Measurements from ENCODE around the gene RAB11FIP4.

The RAB11FIP4 gene

GRCh38 chr17:31381165-31381668, 10.3 kb upstream of the RAB11FIP4 start:
- no peak for TF ChIP-seq SIN3A (IDR thresholded peaks at IDR 0.05; ENCODE audit: borderline replicate concordance, insufficient read depth, low read length)
- TF ChIP-seq POLR2AphosphoS5 (IDR thresholded peaks at IDR 0.05; ENCODE audit: low read depth, low read length): no peak
- no peak for TF ChIP-seq TAF1 (IDR thresholded peaks at IDR 0.05; ENCODE audit: borderline replicate concordance, insufficient read depth, low read length)
- TF ChIP-seq FOXP2 (optimal IDR thresholded peaks at IDR 0.05; ENCODE audit: borderline replicate concordance, extremely low read depth, extremely low read length, insufficient read depth): no peak
- TF ChIP-seq REST (IDR thresholded peaks at IDR 0.05; ENCODE audit: insufficient read depth in 1 of 2, low read depth in 2 of 2, low read length in 2 of 2): no peak

GRCh38 chr17:31385428-31386285, 5.8 kb upstream of the RAB11FIP4 start:
- TF ChIP-seq FOXP2 (optimal IDR thresholded peaks at IDR 0.05; ENCODE audit: borderline replicate concordance, extremely low read depth, extremely low read length, insufficient read depth) (no peak), SIN3A (IDR thresholded peaks at IDR 0.05; ENCODE audit: borderline replicate concordance, insufficient read depth, low read length) (no peak), REST (IDR thresholded peaks at IDR 0.05; ENCODE audit: insufficient read depth in 1 of 2, low read depth in 2 of 2, low read length in 2 of 2) (no peak)

- TF ChIP-seq POLR2AphosphoS5 (IDR thresholded peaks at IDR 0.05; ENCODE audit: low read depth, low read length) (no peak), FOXP2 (optimal IDR thresholded peaks at IDR 0.05; ENCODE audit: borderline replicate concordance, extremely low read depth, extremely low read length, insufficient read depth) (no peak), SIN3A (IDR thresholded peaks at IDR 0.05; ENCODE audit: borderline replicate concordance, insufficient read depth, low read length) (no peak), TAF1 (IDR thresholded peaks at IDR 0.05; ENCODE audit: borderline replicate concordance, insufficient read depth, low read length) (no peak), REST (IDR thresholded peaks at IDR 0.05; ENCODE audit: insufficient read depth in 1 of 2, low read depth in 2 of 2, low read length in 2 of 2) (no peak)
These were observed 4.9 kb upstream of the RAB11FIP4 start for GRCh38 chr17:31386542-31387075.

GRCh38 chr17:31387438-31387837, 4.0 kb upstream of the RAB11FIP4 start:
- TF ChIP-seq TAF1 (IDR thresholded peaks at IDR 0.05; ENCODE audit: borderline replicate concordance, insufficient read depth, low read length) (no peak), REST (IDR thresholded peaks at IDR 0.05; ENCODE audit: insufficient read depth in 1 of 2, low read depth in 2 of 2, low read length in 2 of 2) (no peak), SIN3A (IDR thresholded peaks at IDR 0.05; ENCODE audit: borderline replicate concordance, insufficient read depth, low read length) (no peak), POLR2AphosphoS5 (IDR thresholded peaks at IDR 0.05; ENCODE audit: low read depth, low read length) (no peak), FOXP2 (optimal IDR thresholded peaks at IDR 0.05; ENCODE audit: borderline replicate concordance, extremely low read depth, extremely low read length, insufficient read depth) (no peak)

Measured in PFSK-1 (cell line).